Fibroblast of the aortic adventitia (primary cell): ENCODE data around the gene TVP23C. TPM values are rescaled to one million over a fixed set of nuclear protein-coding genes. Genes with fewer than 3 reads are reported as not detected.
A peak's percentile ranks its signal among the peaks of the same experiment; 100 is the strongest.
"Not testable (repeated sequence)": the region's sequence is repeated elsewhere in the genome, so short reads cannot be mapped to it uniquely, and the experiment has no call there.

ENCODE experiments used
- DNase-seq: peaks from one replicate; pipeline ENCODE4 v3.0.0-alpha.2; 2010; ENCODE audit warnings: low read depth
- H3K4me3 ChIP-seq: 2 replicates; pipeline ENCODE4 v1.5.1; 2011; ENCODE audit warnings: low read depth, mild to moderate bottlenecking, control low read depth, low read length, moderate library complexity
- total RNA-seq: library from RNA; depleted of rRNA; stranded (reverse); fragments of >200 nt; gene quantifications from 2 replicates; pipeline ENCODE4 v1.2.3, GENCODE V29; 2012; ENCODE audit warnings: low replicate concordance

Gene TVP23C
- 22.6 and 25.1 TPM in 2 replicates for total RNA-seq

DNA sequence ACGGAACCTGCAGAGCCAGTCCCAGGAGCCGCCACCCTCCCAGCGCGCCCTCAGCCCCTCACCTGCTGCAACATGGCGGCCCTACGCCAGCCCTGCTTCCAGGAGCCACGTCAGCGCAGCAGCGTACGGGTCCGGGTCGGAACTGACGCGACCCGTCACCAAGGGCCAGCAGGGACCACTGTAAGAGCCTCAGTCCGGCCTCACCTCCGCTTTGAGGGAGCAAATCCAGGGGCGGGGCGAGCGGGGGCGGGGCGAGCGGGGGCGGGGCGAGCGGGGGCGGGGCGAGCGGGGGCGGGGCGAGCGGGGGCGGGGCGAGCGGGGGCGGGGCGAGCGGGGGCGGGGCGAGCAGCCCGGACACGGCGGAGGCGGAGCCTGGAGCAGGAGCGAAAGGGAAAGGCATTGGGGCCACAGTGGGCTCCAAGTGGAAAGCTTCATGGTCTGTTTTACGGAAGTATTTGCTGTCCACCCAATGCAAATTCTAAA is at the start of gene TVP23C:
TVP23C (minus strand) TSS at position 109 of the 483 bp plus-strand sequence; CDS start at position 74, 35 bp downstream.
- H3K4me3 ChIP-seq: peak within 1 kb of the TSS; percentile 80
- peak; percentile 55 for DNase-seq

DNA sequence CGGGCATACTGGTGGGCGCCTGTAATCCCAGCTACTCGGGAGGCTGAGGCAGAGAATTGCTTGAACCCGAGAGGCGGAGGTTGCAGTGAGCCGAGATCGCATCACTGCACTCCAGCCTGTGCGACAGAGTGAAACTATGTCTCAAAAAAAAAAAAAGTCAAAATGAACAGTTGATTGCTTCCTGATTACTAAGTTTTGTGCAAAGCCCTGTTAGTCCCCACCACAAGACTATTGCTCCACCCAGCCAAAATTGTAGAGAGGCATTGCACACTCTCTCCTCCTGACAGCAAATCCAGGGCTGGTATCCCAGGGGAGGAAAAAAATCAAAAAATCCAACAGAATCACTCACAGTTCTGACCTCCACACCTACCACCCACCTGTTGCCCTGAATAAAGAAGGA is 29.7 kb upstream of the TVP23C start:
- not testable (repeated sequence) for DNase-seq, H3K4me3 ChIP-seq

DNA sequence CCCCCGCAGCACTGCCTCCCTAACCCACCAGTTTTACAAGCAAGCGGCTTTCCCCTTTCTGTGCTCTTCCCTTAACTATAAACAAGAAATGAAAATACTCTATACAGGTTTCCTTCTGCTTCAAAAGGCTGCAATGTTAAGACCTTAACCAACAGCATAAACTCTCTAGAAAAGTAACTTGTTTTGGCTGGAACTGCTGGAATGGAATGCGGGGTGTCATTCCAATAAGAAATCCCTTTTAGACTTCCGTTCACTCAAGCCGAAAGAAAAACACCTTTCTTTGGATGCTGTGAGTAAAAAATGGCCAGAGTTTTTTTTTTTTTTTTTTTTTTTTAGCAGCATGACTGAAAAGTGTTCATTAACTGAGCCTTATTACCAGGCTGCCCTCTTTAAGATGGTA is 28.7 kb upstream of the TVP23C start:
- DNase-seq, H3K4me3 ChIP-seq: not testable (repeated sequence)

DNA sequence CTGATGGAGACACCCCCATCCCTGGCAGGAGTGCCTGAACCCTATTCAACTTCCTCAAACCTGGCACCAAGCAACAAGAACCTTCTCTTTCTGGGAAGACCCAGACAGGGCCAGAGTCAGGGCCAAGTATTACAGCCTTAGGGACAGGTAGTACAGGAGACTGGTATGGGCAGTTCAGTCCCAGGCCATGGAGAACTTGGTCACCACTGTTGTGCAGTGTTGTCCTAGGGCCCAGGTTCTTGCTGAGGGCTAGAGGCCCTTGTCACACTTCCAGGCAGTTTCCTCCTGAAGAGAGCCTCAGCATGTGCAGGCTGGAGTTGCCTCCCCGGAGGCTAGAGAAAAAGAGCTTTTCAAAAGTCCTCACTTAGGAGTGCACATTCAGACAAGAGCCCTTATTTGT is 27.6 kb upstream of the TVP23C start:
- H3K4me3 ChIP-seq, DNase-seq: not testable (repeated sequence)

DNA sequence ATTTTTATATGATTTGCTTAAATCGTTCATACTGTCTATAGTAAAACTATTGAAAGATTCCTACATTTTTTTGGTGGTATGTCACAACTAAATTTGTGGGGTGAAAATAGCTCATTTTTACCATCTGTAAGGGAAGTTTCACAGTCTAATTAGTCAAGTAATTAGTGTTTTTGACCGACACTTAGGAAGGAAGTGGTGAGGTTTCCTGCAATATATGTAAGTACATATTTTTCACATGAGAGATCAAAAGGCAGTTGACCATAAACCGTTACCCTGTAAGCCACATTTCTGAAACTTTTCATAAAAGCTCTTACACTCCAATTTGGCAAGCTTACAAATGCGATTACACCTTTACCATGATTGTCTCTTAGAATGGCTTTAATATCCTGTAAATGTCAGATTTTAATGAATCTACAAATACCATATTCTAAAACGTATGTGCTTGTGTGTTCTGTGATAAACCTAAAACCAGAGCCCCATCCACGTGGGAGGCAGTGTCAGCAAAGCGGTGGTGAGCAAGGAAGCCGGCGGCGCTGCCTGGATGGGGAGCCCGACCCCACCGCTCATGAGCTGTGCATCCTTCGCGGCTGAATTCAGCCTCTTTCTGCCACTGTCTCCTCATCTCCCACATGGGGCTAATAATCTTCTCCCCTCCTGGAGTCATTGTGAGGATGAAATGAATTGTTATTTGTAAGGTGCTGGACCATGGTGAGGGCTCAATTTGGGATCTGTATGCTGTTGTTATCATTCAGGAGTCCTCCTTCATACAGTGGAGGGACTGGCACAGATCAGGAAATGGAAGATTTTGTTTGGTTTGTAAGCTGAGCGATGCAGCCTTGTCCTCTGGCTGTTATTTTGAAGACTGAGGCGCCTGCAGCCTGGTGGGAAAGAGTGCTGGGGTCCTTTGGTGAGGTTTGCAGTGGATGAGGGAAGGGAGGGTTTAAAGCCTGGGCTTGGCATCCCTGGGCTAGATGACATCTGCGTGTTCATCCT is 26.6 kb upstream of the TVP23C start:
- not testable (repeated sequence) for DNase-seq, H3K4me3 ChIP-seq

DNA sequence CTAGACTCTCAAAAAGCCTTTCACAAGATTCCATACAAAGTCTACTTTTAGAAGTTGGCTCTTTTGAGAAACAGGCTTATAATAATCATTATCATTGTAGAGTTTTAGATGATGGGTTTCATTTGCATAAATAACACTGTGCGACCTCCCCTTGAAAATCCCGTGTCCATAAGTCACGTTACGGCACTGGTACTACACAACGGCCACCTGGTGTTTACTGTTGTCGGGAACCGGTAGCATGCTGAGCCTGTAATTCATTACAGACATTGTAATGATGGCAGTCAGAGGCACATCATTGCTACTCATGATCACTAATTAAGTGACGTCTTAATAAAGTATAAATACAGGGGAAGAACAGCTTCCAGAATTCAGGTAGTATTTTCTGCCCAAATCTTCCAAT is 24.7 kb upstream of the TVP23C start:
- not testable (repeated sequence) for H3K4me3 ChIP-seq, DNase-seq

DNA sequence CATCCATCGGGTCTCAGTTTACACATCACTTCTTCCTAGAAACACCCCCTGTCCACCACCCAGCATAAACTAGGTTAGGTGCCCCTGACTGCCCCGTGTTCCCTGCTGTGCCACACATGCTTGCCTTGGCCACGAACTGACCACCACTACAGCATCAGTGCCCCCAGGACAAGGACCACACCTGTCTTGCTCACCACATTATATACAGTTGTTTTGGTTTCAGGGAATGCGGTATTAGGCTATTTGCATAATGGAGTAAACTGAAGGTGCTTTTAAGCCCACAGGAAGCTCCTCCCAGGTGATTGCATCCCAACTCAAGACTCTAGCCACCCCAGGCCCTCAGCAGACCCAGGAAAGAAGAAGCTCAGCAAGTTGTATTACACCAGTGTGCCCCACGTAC is 20.0 kb upstream of the TVP23C start:
- not testable (repeated sequence) for H3K4me3 ChIP-seq, DNase-seq

DNA sequence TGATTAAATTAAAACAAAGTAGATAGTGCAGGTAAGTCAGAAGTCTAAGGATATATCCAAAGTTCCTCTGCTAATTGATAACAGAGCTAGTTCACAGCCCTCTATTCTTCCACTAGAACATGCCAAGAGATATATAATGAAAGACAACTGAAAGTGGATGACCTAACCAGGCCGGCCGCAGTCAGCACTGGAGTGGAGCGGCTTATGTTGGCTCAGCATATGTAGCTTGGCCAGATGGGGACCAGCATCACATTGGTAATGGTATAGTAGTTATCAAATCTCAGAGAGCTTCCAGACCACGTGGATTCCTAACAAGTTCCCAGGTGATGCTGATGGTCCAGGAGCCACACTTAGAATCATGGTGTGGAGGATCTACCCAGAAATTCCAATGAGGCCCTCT is 18.2 kb upstream of the TVP23C start:
- not testable (repeated sequence) for H3K4me3 ChIP-seq, DNase-seq

DNA sequence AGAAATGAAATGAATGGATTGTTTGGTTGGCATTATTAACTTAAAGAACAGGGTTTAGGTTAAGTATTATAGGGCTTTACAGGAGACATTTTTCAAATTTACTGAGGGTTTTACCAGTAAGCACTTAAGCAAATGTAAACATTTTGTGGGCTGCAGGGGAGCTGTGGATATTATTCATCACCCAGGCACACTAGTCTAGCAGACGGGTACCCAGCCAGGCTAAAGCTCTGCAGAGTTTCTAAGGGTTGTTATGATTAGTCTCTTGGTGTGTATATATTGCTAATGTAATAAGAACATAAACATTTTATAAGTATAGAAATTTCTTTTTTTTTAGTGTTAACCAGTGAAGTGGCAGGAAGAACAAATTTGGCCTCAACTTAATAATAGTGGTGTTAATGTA is 13.6 kb upstream of the TVP23C start:
- not testable (repeated sequence) for H3K4me3 ChIP-seq, DNase-seq

DNA sequence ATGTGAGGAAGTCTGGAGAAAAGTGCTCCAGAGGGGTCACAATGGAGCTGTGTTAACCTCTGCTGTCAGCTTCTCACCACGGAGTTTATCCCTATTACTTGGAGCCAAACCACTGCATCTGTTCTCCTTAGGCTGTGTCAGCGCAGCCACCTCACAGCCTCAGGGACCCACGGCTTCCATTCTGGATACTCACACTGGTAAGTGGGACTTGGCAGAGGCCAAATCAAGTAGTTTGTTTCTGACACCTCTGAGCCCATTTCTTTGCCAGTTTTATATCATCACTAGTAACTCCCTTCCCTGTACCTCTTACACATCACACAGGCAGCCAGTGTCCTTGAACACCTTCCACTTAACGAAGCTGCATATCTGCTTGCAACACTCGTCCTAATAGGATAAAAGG is 11.4 kb upstream of the TVP23C start:
- H3K4me3 ChIP-seq, DNase-seq: not testable (repeated sequence)

DNA sequence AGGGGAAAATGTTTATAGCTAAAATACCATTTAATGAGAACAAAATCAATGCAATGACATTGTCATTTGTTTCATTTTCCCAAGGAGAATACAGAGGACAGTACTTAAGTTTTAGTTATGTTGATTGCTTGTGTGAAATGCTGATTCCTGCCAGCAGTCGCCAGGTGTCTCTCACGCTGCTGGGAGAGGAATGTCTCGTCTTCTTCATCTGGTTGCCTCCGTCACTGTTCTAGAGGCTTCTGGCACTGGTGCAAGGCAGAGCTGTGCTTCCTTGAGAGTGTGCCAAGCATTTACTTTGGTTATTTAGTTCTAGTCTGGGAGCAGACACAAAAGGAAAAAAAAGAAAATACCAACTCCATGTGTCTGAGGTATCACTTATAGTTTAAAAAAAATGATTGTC is 10.6 kb upstream of the TVP23C start:
- not testable (repeated sequence) for H3K4me3 ChIP-seq, DNase-seq

DNA sequence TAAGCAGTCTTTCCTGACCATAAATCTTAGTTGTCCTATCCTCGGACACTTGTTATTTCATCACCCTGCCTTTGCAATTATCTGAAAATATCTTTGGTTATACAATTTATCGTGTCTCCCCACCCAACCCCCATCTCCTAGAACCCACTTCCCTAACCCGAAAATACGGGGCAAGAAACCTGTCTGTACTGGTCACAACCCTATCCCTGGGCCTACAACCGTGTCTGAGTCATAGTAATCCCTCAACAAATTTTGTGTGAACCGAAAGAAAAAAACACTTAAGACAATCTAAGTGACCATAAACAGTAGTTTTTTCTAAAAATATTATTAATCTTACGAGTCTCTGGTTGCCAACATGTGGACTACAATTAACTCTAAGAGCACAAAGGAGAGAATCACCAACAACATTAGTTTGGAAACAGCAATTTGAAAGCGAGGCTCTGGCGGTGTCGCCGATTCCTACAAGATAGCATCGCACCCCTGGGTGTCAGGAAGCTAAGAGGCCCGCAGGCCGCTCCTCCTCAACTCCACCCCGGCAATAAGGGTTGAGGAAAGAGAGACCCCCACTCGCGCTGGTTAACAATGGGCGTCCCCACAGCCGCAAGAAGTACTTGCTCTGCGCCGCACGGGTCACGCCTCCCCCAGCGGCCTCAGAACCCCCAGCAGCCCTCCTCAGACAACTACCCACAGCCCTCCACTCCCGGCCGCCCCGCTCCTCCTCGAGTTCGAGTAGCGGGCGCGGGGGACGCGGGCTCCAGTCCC is 489 bp downstream of the TVP23C start:
- peak overlapping the region; percentile 80 for H3K4me3 ChIP-seq
- DNase-seq: not testable (repeated sequence)

DNA sequence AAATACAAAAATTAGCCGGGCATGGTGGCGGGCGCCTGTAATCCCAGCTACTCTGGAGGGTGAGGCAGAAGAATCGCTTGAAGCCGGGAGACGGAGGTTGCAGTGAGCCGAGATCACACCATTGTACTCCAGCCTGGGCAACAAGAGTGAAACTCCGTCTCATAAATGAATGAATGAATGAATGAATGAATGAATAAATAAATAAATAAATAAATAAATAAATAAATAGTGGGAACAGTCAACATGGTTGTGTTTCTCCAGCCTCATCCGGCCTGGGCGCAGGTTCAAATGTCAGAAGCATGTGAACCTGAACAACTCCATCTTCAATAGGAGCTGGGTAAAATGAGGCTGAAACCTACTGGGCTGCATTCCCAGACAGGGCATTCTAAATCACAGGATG is 1.8 kb downstream of the TVP23C start:
- not testable (repeated sequence) for H3K4me3 ChIP-seq, DNase-seq

DNA sequence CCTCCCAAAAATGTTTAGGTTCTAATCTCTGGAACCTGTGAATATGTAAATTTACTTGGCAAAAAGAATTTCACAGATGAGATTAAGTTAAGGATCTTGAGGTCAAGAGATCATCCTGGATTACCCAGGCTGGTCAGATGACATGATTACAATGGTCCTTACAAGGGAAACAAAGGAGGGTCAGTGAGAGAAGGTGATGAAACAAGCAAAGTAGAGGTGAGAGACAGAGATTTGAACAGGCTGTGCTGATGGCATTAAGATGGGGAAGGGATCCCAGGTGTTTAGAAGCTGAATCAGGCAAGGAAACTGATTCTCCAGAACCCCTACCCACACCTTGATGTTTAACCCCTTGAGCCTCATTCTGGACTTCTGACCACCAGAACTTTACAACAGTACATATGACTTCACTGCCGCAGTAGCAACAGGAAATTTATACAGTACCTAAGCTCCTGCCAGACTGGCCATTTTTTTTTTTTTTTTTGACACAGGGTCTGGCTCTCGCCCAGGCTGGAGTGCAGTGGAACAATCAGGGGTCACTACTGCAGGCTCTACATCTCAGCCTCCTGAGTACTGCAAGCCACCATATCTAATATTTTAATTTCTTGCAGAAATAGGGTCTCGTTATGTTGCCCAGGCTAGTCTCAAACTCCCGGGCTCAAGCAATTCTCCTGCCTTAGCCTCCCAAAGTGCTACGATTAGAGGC is 4.7 kb downstream of the TVP23C start:
- not testable (repeated sequence) for H3K4me3 ChIP-seq, DNase-seq

DNA sequence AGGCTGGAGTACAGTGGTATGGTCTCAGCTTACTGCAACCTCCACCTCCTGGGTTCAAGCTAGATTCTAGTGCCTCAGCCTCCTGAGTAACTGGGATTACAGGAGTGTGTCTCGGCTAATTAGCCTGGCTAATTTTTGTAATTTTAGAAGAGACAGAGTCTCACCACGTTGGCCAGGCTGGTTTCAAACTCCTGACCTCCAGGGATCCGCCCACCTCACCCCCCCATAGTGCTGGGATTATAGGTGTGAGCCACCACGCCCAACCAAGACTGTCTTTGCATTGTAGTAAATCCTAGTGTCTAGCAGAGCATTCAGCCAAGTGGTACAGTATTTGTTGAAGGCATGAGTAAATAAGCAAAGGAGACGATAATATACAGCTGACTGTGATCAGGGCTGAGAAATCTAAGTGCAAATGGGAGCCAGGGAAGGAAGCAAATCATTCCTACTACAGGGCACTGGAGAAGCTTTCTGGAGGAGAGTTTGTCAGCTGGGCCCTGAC is 5.9 kb downstream of the TVP23C start:
- DNase-seq, H3K4me3 ChIP-seq: not testable (repeated sequence)

DNA sequence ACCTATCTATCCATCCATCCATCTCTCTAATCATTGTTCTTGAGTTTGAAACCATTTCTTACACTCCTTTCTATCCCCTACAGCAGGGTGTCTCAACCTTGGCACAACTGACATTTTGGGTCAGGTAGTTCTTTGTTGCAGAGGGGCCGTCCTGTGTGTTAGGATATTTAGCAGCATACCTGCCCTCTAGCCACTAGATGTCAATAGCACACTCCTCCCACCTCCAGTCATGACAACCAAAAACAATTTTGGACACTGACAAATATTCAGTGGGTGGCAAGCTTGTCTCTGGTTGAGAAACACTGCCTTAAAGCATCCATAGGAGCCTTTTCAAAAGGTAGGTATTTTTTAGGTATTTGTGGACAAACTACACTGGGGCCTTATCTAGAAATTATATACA is 10.4 kb downstream of the TVP23C start:
- H3K4me3 ChIP-seq, DNase-seq: not testable (repeated sequence)

DNA sequence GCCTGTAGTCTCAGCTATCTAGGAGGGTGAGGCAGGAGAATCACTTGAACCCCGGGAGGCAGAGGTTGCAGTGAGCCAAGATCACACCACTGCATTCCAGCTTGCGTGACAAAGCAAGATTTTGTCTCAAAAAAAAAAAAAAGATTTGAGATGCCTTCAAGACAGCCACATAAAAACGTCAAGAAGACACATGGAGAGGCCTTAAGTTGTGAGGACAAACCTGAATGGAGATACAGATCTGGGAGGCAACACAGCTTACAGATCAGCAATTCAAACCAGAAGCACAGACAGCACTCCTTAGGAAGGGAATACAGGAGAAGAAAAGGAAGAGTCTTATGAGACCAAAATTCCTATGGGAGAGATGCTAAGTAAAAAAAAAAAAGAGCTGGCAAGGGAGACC is 13.7 kb downstream of the TVP23C start:
- H3K4me3 ChIP-seq, DNase-seq: not testable (repeated sequence)

DNA sequence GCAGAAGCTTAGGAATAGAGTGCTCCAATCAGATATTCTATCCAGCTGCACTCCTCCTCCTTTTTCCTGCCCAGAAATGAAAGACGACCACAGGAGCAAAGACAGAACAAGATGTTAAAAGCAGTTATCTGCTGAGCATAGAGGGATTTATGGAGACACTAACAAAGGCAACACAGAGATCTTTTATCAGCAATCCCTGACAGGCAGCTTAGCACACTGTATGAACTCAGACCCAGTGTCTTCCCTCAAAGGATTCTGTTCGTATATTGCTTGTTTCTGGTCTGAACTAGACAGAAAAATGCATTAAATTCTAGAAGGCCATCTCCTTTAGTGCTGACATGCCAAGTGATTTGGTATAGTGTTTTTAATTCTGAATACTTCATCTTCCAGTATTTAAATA is 16.7 kb downstream of the TVP23C start:
- not testable (repeated sequence) for DNase-seq, H3K4me3 ChIP-seq
